Hepatocyte (in vitro differentiated cells): ENCODE data around the gene SNRNP200.

Experiments
- EZH2 ChIP-seq: fragments of 200-600 bp; sonication (generic); IDR thresholded peaks from 2 replicates; pipeline ENCODE4 v1.6.1; 2016; ENCODE audit warnings: antibody characterized with exemption, mild to moderate bottlenecking, borderline replicate concordance
- EZH2phosphoT487 ChIP-seq: fragments of 200-600 bp; sonication (generic); IDR thresholded peaks from one replicate; pipeline ENCODE4 v1.6.1; 2018; ENCODE audit warnings: antibody characterized with exemption, mild to moderate bottlenecking, low read depth, moderate library complexity; ENCODE audit not compliant: unreplicated experiment, severe bottlenecking
- TF ChIP-seq, protein P1 (sequence below): fragments of 200-600 bp; sonication (generic); IDR thresholded peaks from 2 replicates; pipeline ENCODE4 v1.5.1; 2016; ENCODE audit warnings: antibody characterized with exemption, mild to moderate bottlenecking; ENCODE audit not compliant: poor library complexity

DNA sequence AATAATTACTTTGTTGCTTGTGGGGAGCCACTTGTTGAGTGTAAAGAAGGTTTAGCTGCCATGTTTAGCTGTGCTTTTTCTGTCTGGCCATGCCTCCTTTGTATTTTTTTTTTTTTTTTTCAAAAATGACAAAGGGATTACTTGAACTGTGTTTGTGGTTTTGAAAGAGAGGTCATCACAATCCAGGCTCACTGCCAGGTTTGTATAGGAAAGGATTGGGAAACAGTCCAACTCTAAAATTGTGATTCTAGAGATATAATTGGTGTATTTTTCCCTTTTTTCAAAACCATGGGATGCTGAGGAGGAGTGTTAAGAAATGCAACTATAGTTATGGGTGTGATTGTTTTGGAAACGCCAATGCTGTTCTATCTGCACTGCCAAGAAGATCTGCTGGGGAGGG is 24.1 kb upstream of the SNRNP200 start:
- TF ChIP-seq EZH2 (no peak), EZH2phosphoT487 (no peak)
- TF ChIP-seq, protein P1, sequence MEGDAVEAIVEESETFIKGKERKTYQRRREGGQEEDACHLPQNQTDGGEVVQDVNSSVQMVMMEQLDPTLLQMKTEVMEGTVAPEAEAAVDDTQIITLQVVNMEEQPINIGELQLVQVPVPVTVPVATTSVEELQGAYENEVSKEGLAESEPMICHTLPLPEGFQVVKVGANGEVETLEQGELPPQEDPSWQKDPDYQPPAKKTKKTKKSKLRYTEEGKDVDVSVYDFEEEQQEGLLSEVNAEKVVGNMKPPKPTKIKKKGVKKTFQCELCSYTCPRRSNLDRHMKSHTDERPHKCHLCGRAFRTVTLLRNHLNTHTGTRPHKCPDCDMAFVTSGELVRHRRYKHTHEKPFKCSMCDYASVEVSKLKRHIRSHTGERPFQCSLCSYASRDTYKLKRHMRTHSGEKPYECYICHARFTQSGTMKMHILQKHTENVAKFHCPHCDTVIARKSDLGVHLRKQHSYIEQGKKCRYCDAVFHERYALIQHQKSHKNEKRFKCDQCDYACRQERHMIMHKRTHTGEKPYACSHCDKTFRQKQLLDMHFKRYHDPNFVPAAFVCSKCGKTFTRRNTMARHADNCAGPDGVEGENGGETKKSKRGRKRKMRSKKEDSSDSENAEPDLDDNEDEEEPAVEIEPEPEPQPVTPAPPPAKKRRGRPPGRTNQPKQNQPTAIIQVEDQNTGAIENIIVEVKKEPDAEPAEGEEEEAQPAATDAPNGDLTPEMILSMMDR, result no peak
